SK-N-SH (cell line): Measurements from ENCODE around the gene MARCHF3. TPM values are rescaled to one million over a fixed set of nuclear protein-coding genes. Genes with fewer than 3 reads are reported as not detected.
"Not testable (repeated sequence)": the region's sequence is repeated elsewhere in the genome, so short reads cannot be mapped to it uniquely, and the experiment has no call there.

ENCODE experiments used
- CTCF ChIA-PET: fragments of 300-600, 350-600 bp; formaldehyde crosslinking; extraction: SDS; loops from one replicate; lab custom pipeline; 2021; lab: Yijun Ruan, JAX
- POLR2A ChIA-PET: fragments of 350-600 bp; sonication (Branson Sonifier 250); formaldehyde crosslinking; extraction: SDS; loops from one replicate; lab custom pipeline; 2020; ENCODE audit warnings: antibody characterized with exemption, inconsistent platforms; lab: Yijun Ruan, JAX
- DNase-seq: peaks from one replicate; pipeline ENCODE4 v3.0.0; 2012
- H2AFZ ChIP-seq: fragments of 200-600 bp; sonication (generic); 2 replicates; pipeline ENCODE4 v1.8.1; 2016; ENCODE audit warnings: antibody characterized with exemption, mild to moderate bottlenecking, low read depth
- H3F3A ChIP-seq: fragments of 200-600 bp; sonication (generic); replicated peaks from 2 replicates; pipeline ENCODE3; 2016; ENCODE audit warnings: antibody characterized with exemption, mild to moderate bottlenecking; ENCODE audit not compliant: insufficient read depth
- H3K27ac ChIP-seq, 2 experiments: fragments of 200-500 bp in 1 of 2; fragments of 200-600 bp in 1 of 2; sonication (Bioruptor generic) in 1 of 2; sonication (generic), shearing (Covaris generic) in 1 of 2; 2 replicates each; pipeline versions ENCODE4 v1.5.1 to v1.6.1; 2014 to 2016; ENCODE audit warnings: low read depth in 2 of 2, inconsistent platforms in 1 of 2, low read length in 1 of 2, mild to moderate bottlenecking in 1 of 2, mixed read lengths in 1 of 2
- H3K27me3 ChIP-seq: fragments of 200-600 bp; sonication (generic), shearing (Covaris generic); 2 replicates; pipeline ENCODE4 v1.6.1; 2016; ENCODE audit warnings: mixed run types; ENCODE audit not compliant: insufficient read depth
- H3K36me3 ChIP-seq, 2 experiments: fragments of 200-500 bp in 1 of 2; fragments of 200-600 bp in 1 of 2; sonication (Bioruptor generic) in 1 of 2; sonication (generic) in 1 of 2; replicated peaks in 1 of 2; 2 replicates each; pipeline versions ENCODE3 to v1.5.1; 2014 to 2016; ENCODE audit warnings: low read length in 1 of 2, mild to moderate bottlenecking in 1 of 2; ENCODE audit not compliant: insufficient read depth in 2 of 2, control insufficient read depth in 1 of 2
- H3K4me1 ChIP-seq, 2 experiments: fragments of 200-500 bp in 1 of 2; fragments of 200-600 bp in 1 of 2; sonication (Bioruptor generic) in 1 of 2; sonication (generic), shearing (Covaris generic) in 1 of 2; 2 replicates each; pipeline versions ENCODE4 v1.5.1 to v1.6.1; 2014 to 2016; ENCODE audit warnings: low read depth in 1 of 2, low read length in 1 of 2, mixed run types in 1 of 2; ENCODE audit not compliant: insufficient read depth in 2 of 2, control insufficient read depth in 1 of 2
- H3K4me2 ChIP-seq: fragments of 200-600 bp; sonication (generic), shearing (Covaris generic); 2 replicates; pipeline ENCODE4 v1.6.1; 2017; ENCODE audit warnings: mixed run types
- H3K4me3 ChIP-seq, 2 experiments: fragments of 200-500 bp in 1 of 2; fragments of 200-600 bp in 1 of 2; sonication (Bioruptor generic) in 1 of 2; sonication (generic), shearing (Covaris generic) in 1 of 2; 2 replicates each; pipeline versions ENCODE4 v1.5.1 to v1.8.1; 2014 to 2016; ENCODE audit warnings: low read depth in 2 of 2, inconsistent platforms in 1 of 2, low read length in 1 of 2, mild to moderate bottlenecking in 1 of 2, mixed read lengths in 1 of 2, moderate library complexity in 1 of 2
- H3K79me2 ChIP-seq: fragments of 200-600 bp; sonication (generic); 2 replicates; pipeline ENCODE4 v1.8.1; 2017; ENCODE audit warnings: mild to moderate bottlenecking; ENCODE audit not compliant: insufficient read depth
- H3K9ac ChIP-seq: fragments of 200-600 bp; sonication (generic); 2 replicates; pipeline ENCODE4 v1.6.1; 2017; ENCODE audit warnings: mixed run types
- H3K9me2 ChIP-seq: fragments of 200-600 bp; sonication (generic); 2 replicates; pipeline ENCODE4 v1.6.1; 2017; ENCODE audit warnings: mixed run types
- H3K9me3 ChIP-seq: fragments of 200-600 bp; sonication (generic); 2 replicates; pipeline ENCODE4 v1.6.1; 2017; ENCODE audit warnings: mixed run types, mild to moderate bottlenecking, moderate library complexity
- H4K20me1 ChIP-seq: fragments of 200-600 bp; sonication (generic); 2 replicates; pipeline ENCODE4 v1.6.1; 2017; ENCODE audit warnings: mild to moderate bottlenecking, mixed run types; ENCODE audit not compliant: insufficient read depth
- CHD2 ChIP-seq: fragments of 150-350 bp; IDR thresholded peaks from 2 replicates; pipeline ENCODE4 v1.6.1; 2018; ENCODE audit warnings: low read length; ENCODE audit not compliant: partially characterized antibody
- EP300 ChIP-seq, 2 experiments: IDR thresholded peaks; 2 replicates each; pipeline versions ENCODE4 v1.4.0 to v1.6.1; 2012; ENCODE audit warnings: borderline replicate concordance in 1 of 2, low read depth in 1 of 2, low read length in 1 of 2
- FOSL2 ChIP-seq: IDR thresholded peaks from 2 replicates; pipeline ENCODE4 v1.4.0; 2012; ENCODE audit warnings: low read depth, mild to moderate bottlenecking, moderate library complexity, borderline replicate concordance
- FOXJ3 ChIP-seq: sonication (generic); formaldehyde crosslinking; IDR thresholded peaks from 2 replicates; pipeline ENCODE4 v1.5.1; 2020; ENCODE audit warnings: mild to moderate bottlenecking, missing genetic modification reagents
- JUND ChIP-seq: IDR thresholded peaks from 2 replicates; pipeline ENCODE4 v1.4.0; 2012
- MEF2A ChIP-seq: IDR thresholded peaks from 2 replicates; pipeline ENCODE4 v1.4.0; 2012; ENCODE audit warnings: low read depth, borderline replicate concordance
- NFIC ChIP-seq: IDR thresholded peaks from 2 replicates; pipeline ENCODE4 v1.4.0; 2012; ENCODE audit warnings: borderline replicate concordance
- NRF1 ChIP-seq: IDR thresholded peaks from 2 replicates; pipeline ENCODE4 v1.6.1; 2012; ENCODE audit warnings: low read depth, mild to moderate bottlenecking, low read length
- RAD21 ChIP-seq: IDR thresholded peaks from 2 replicates; pipeline ENCODE4 v1.6.1; 2012; ENCODE audit warnings: mild to moderate bottlenecking, low read length
- RCOR1 ChIP-seq: fragments of 150-350 bp; IDR thresholded peaks from 2 replicates; pipeline ENCODE4 v1.6.1; 2017; ENCODE audit warnings: antibody characterized with exemption, low read length
- REST ChIP-seq: IDR thresholded peaks from 2 replicates; pipeline ENCODE4 v1.6.1; 2012; ENCODE audit warnings: mild to moderate bottlenecking, low read depth, low read length, moderate library complexity
- SMC3 ChIP-seq: IDR thresholded peaks from 2 replicates; pipeline ENCODE4 v1.6.1; 2012; ENCODE audit warnings: low read depth, low read length, improper control_type of control experiment
- USF1 ChIP-seq: IDR thresholded peaks from 2 replicates; pipeline ENCODE4 v1.4.0; 2012; ENCODE audit warnings: low read depth, borderline replicate concordance
- YY1 ChIP-seq: IDR thresholded peaks from 2 replicates; pipeline ENCODE4 v1.4.0; 2012; ENCODE audit warnings: low read depth, mild to moderate bottlenecking
- WGBS: methylation state at CpG from one replicate; pipeline ENCODE4 v1.1.6; 2017; ENCODE audit warnings: low lambda C conversion rate; 5-methylcytosine and 5-hydroxymethylcytosine counted together
- polyA plus RNA-seq, 3 experiments: library from polyadenylated mRNA; depleted of rRNA; stranded (reverse); fragments of >200 nt; gene quantifications; 2 replicates each; pipeline ENCODE4 v1.2.3, GENCODE V29; 2012
- TF ChIP-seq, protein P1 (sequence below): IDR thresholded peaks from 2 replicates; pipeline ENCODE4; 2012
- TF ChIP-seq, protein P2 (sequence below): IDR thresholded peaks from 2 replicates; pipeline ENCODE4 v1.4.0; 2012; ENCODE audit warnings: low read depth, borderline replicate concordance
- TF ChIP-seq, protein P3 (sequence below): fragments of 150-350 bp; IDR thresholded peaks from 2 replicates; pipeline ENCODE4 v1.6.1; 2016; ENCODE audit warnings: mild to moderate bottlenecking, low read depth, low read length

The MARCHF3 gene
- polyA plus RNA-seq, 1 of the 3 experiments (the other 2 are of a cell fraction), result 21.5 TPM

GRCh38 chr5:126854526-126855110 lies 175.7 kb downstream of the MARCHF3 start:
- H3K79me2 ChIP-seq, result no peaks in the 10 kb centered on the region
- no peaks in the 10 kb centered on the region for H3K9me3 ChIP-seq
- H3K4me3 ChIP-seq, result no peak overlapping the region
- CTCF ChIA-PET, result no interaction called here
- TF ChIP-seq CHD2 (no peak), MEF2A (no peak), FOSL2 (no peak), JUND (no peak), REST (no peak), NRF1 (no peak), EP300 (IDR thresholded peaks at IDR 0.05; ENCODE audit: borderline replicate concordance in 1 of 2, low read depth in 1 of 2, low read length in 1 of 2) (no peak), SMC3 (no peak), YY1 (no peak), USF1 (no peak), RCOR1 (no peak), RAD21 (no peak), FOXJ3 (no peak), NFIC (no peak)
- TF ChIP-seq, protein P1, sequence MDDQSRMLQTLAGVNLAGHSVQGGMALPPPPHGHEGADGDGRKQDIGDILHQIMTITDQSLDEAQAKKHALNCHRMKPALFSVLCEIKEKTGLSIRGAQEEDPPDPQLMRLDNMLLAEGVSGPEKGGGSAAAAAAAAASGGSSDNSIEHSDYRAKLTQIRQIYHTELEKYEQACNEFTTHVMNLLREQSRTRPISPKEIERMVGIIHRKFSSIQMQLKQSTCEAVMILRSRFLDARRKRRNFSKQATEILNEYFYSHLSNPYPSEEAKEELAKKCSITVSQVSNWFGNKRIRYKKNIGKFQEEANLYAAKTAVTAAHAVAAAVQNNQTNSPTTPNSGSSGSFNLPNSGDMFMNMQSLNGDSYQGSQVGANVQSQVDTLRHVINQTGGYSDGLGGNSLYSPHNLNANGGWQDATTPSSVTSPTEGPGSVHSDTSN, result no peak
- TF ChIP-seq, protein P2, sequence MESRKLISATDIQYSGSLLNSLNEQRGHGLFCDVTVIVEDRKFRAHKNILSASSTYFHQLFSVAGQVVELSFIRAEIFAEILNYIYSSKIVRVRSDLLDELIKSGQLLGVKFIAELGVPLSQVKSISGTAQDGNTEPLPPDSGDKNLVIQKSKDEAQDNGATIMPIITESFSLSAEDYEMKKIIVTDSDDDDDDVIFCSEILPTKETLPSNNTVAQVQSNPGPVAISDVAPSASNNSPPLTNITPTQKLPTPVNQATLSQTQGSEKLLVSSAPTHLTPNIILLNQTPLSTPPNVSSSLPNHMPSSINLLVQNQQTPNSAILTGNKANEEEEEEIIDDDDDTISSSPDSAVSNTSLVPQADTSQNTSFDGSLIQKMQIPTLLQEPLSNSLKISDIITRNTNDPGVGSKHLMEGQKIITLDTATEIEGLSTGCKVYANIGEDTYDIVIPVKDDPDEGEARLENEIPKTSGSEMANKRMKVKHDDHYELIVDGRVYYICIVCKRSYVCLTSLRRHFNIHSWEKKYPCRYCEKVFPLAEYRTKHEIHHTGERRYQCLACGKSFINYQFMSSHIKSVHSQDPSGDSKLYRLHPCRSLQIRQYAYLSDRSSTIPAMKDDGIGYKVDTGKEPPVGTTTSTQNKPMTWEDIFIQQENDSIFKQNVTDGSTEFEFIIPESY, result no peak
- TF ChIP-seq, protein P3, sequence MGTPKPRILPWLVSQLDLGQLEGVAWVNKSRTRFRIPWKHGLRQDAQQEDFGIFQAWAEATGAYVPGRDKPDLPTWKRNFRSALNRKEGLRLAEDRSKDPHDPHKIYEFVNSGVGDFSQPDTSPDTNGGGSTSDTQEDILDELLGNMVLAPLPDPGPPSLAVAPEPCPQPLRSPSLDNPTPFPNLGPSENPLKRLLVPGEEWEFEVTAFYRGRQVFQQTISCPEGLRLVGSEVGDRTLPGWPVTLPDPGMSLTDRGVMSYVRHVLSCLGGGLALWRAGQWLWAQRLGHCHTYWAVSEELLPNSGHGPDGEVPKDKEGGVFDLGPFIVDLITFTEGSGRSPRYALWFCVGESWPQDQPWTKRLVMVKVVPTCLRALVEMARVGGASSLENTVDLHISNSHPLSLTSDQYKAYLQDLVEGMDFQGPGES, result no peak
- H3K27ac ChIP-seq, result no peak overlapping the region
- no peak overlapping the region for H3K4me2 ChIP-seq
- 91% methylated on average over 18 of the region's 35 CpGs for WGBS
- no peaks in the 10 kb centered on the region for H3F3A ChIP-seq
- no peak overlapping the region for H3K9ac ChIP-seq
- POLR2A ChIA-PET, result no interaction called here
- H3K9me2 ChIP-seq, result no peaks in the 10 kb centered on the region
- H3K36me3 ChIP-seq, result no peaks in the 10 kb centered on the region
- H3K27me3 ChIP-seq, result no peaks in the 10 kb centered on the region
- H3K4me1 ChIP-seq, result peaks cover 0 to 6% of the 10 kb centered on the region in 2 experiments; a peak in 1 of 4 replicates
- no peak overlapping the region for H2AFZ ChIP-seq
- H4K20me1 ChIP-seq, result no peaks in the 10 kb centered on the region
- DNase-seq, result no peak

- H2AFZ ChIP-seq, H3K27me3 ChIP-seq, H3K27ac ChIP-seq, H3K79me2 ChIP-seq, H3K9ac ChIP-seq, H3K4me3 ChIP-seq, POLR2A ChIA-PET, H3K4me2 ChIP-seq, H3F3A ChIP-seq, H3K9me2 ChIP-seq, H4K20me1 ChIP-seq, DNase-seq, H3K36me3 ChIP-seq, H3K4me1 ChIP-seq, H3K9me3 ChIP-seq: not testable (repeated sequence)
- CTCF ChIA-PET, result interaction anchor here (1.0 kb wide), 1 partner anchor 11 kb away, joined by 3 read pairs; no protein-coding TSS in a partner anchor
- 94% methylated on average over 23 of the region's 27 CpGs for WGBS
Observed at GRCh38 chr5:126853541-126854307, 176.6 kb downstream of the MARCHF3 start.
